Endothelial cell (in vitro differentiated cells): ENCODE measurements around the gene SNCG. TPM values are rescaled to one million over a fixed set of nuclear protein-coding genes. Genes with fewer than 3 reads are reported as not detected.
A peak's percentile ranks its signal among the peaks of the same experiment; 100 is the strongest.

Source experiments
- DNase-seq: peaks from one replicate; pipeline ENCODE4 v3.0.0; 2021; ENCODE audit warnings: low spot score
- H3K27ac Mint-ChIP-seq: one replicate; pipeline ENCODE4 v1.8.0; 2021; ENCODE audit warnings: mixed read lengths, inconsistent platforms; ENCODE audit not compliant: unreplicated experiment
- H3K27me3 Mint-ChIP-seq: one replicate; pipeline ENCODE4 v1.8.0; 2021; ENCODE audit warnings: mild to moderate bottlenecking, moderate library complexity, mixed read lengths, inconsistent platforms; ENCODE audit not compliant: unreplicated experiment
- H3K36me3 Mint-ChIP-seq: one replicate; pipeline ENCODE4 v1.8.0; 2021; ENCODE audit warnings: mild to moderate bottlenecking, low read depth, mixed read lengths, inconsistent platforms; ENCODE audit not compliant: unreplicated experiment
- H3K4me1 Mint-ChIP-seq: one replicate; pipeline ENCODE4 v1.8.0; 2021; ENCODE audit warnings: mild to moderate bottlenecking, mixed read lengths, inconsistent platforms; ENCODE audit not compliant: unreplicated experiment
- H3K4me3 Mint-ChIP-seq: one replicate; pipeline ENCODE4 v1.8.0; 2021; ENCODE audit warnings: mild to moderate bottlenecking, mixed read lengths, inconsistent platforms; ENCODE audit not compliant: unreplicated experiment
- H3K9me3 Mint-ChIP-seq: one replicate; pipeline ENCODE4 v1.8.0; 2021; ENCODE audit warnings: mixed read lengths, inconsistent platforms; ENCODE audit not compliant: unreplicated experiment
- CTCF ChIP-seq: fragments of 200-600 bp; sonication (generic); IDR thresholded peaks from one replicate; pipeline ENCODE4 v1.5.0; 2021; ENCODE audit warnings: antibody characterized with exemption; ENCODE audit not compliant: unreplicated experiment
- total RNA-seq: library from RNA; stranded (reverse); fragmentation: NEBNext Ultra II Directional; extraction: Animal tissue kit (Norgen Biotek cat#: 25700); gene quantifications from one replicate; pipeline ENCODE4 v1.2.1, GENCODE V29; 2021; ENCODE audit not compliant: unreplicated experiment

Gene SNCG
- total RNA-seq, 1 donor from 2014 or later = 52.9 TPM

GRCh38 chr10:86958901-86959736 is 720 bp downstream of the SNCG start:
- Mint-ChIP-seq H3K36me3 (peaks cover 5% of the 10 kb centered on the region), H3K4me3 (peak overlapping the region; percentile 67), H3K27me3 (peaks cover 17% of the 10 kb centered on the region), H3K4me1 (peaks cover 33% of the 10 kb centered on the region), H3K27ac (peak overlapping the region; percentile 88), H3K9me3 (no peaks in the 10 kb centered on the region)
- DNase-seq = no peak
- no peak for TF ChIP-seq CTCF

- peak overlapping the region; percentile 88 for H3K27ac Mint-ChIP-seq
- H3K36me3 Mint-ChIP-seq = peaks cover 5% of the 10 kb centered on the region
- TF ChIP-seq CTCF = no peak
- peaks cover 17% of the 10 kb centered on the region for H3K27me3 Mint-ChIP-seq
- no peaks in the 10 kb centered on the region for H3K9me3 Mint-ChIP-seq
- peaks cover 29% of the 10 kb centered on the region for H3K4me1 Mint-ChIP-seq
- DNase-seq = no peak
- no peak overlapping the region for H3K4me3 Mint-ChIP-seq
These were observed 1.3 kb downstream of the SNCG start for GRCh38 chr10:86959737-86960002.

GRCh38 chr10:86960003-86960862 is 1.8 kb downstream of the SNCG start:
- no peak overlapping the region for H3K4me3 Mint-ChIP-seq
- peak; percentile 72 for DNase-seq
- peaks cover 9% of the 10 kb centered on the region for H3K36me3 Mint-ChIP-seq
- H3K9me3 Mint-ChIP-seq = no peaks in the 10 kb centered on the region
- TF ChIP-seq CTCF = peak; percentile 96
- H3K4me1 Mint-ChIP-seq = peaks cover 29% of the 10 kb centered on the region
- peak overlapping the region; percentile 42 for H3K27ac Mint-ChIP-seq
- H3K27me3 Mint-ChIP-seq = peaks cover 20% of the 10 kb centered on the region

- Mint-ChIP-seq H3K4me3 (no peak overlapping the region), H3K36me3 (peaks cover 9% of the 10 kb centered on the region), H3K9me3 (no peaks in the 10 kb centered on the region), H3K4me1 (peaks cover 36% of the 10 kb centered on the region), H3K27me3 (peaks cover 20% of the 10 kb centered on the region), H3K27ac (no peak overlapping the region)
- DNase-seq = no peak
- TF ChIP-seq CTCF = no peak
These were observed 2.5 kb downstream of the SNCG start for GRCh38 chr10:86960863-86961434.
